Panc1 (cell line): ENCODE results near the gene PSRC1.
A peak's percentile ranks its signal among the peaks of the same experiment; 100 is the strongest.

Source experiments
- POLR2AphosphoS5 ChIP-seq: IDR thresholded peaks from 2 replicates; pipeline ENCODE4 v1.6.1; 2012; ENCODE audit warnings: mild to moderate bottlenecking, low read depth, low read length, moderate library complexity
- SIN3A ChIP-seq: IDR thresholded peaks from 2 replicates; pipeline ENCODE4 v1.6.1; 2012; ENCODE audit warnings: low read depth, mild to moderate bottlenecking, low read length, moderate library complexity, borderline replicate concordance; ENCODE audit not compliant: insufficient read depth
- TF ChIP-seq, protein P1 (sequence below): fragments of 450-650 bp; IDR thresholded peaks from 2 replicates; pipeline ENCODE4 v1.5.1; 2017; ENCODE audit warnings: mild to moderate bottlenecking

GRCh38 chr1:109277434-109278204 is 5.3 kb downstream of the PSRC1 start:
- TF ChIP-seq, protein P1, sequence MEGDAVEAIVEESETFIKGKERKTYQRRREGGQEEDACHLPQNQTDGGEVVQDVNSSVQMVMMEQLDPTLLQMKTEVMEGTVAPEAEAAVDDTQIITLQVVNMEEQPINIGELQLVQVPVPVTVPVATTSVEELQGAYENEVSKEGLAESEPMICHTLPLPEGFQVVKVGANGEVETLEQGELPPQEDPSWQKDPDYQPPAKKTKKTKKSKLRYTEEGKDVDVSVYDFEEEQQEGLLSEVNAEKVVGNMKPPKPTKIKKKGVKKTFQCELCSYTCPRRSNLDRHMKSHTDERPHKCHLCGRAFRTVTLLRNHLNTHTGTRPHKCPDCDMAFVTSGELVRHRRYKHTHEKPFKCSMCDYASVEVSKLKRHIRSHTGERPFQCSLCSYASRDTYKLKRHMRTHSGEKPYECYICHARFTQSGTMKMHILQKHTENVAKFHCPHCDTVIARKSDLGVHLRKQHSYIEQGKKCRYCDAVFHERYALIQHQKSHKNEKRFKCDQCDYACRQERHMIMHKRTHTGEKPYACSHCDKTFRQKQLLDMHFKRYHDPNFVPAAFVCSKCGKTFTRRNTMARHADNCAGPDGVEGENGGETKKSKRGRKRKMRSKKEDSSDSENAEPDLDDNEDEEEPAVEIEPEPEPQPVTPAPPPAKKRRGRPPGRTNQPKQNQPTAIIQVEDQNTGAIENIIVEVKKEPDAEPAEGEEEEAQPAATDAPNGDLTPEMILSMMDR = peak; percentile 85
- TF ChIP-seq POLR2AphosphoS5 (no peak), SIN3A (no peak)
